Activated T-helper 1 cell treated with anti-CD3 and anti-CD28 coated beads, Interleukin-12 subunit alpha, Interleukin-12 subunit beta, Interleukin-2, Interleukin-4 antibody, amounts not matched to agents 30 ng/mL and 10 ng/mL and 1 ng/mL, durations not matched to agents 14 hours and 24 hours and 36 hours (primary cell): ENCODE results near the gene KLK12. TPM values are rescaled to one million over a fixed set of nuclear protein-coding genes. Genes with fewer than 3 reads are reported as not detected.
A peak's percentile ranks its signal among the peaks of the same experiment; 100 is the strongest.

Source experiments
- DNase-seq: peaks from one replicate; pipeline ENCODE4 v3.0.0; 2021; ENCODE audit warnings: low spot score
- H3K27ac Mint-ChIP-seq: one replicate; pipeline ENCODE4 v1.8.0; 2021; ENCODE audit warnings: mild to moderate bottlenecking, mixed read lengths
- H3K27me3 Mint-ChIP-seq: one replicate; pipeline ENCODE4 v1.8.0; 2022; ENCODE audit warnings: mild to moderate bottlenecking, moderate library complexity, mixed read lengths; ENCODE audit not compliant: insufficient read depth
- H3K36me3 Mint-ChIP-seq: one replicate; pipeline ENCODE4 v1.8.0; 2021; ENCODE audit warnings: low read depth, mixed read lengths
- H3K4me1 Mint-ChIP-seq: one replicate; pipeline ENCODE4 v1.8.0; 2021; ENCODE audit warnings: low read depth, mixed read lengths
- H3K4me3 Mint-ChIP-seq: one replicate; pipeline ENCODE4 v1.8.0; 2021; ENCODE audit warnings: mild to moderate bottlenecking, moderate library complexity, mixed read lengths
- H3K9me3 Mint-ChIP-seq: one replicate; pipeline ENCODE4 v1.8.0; 2021; ENCODE audit warnings: mixed read lengths
- intact Hi-C: fragments of 100-400 bp; cut with micrococcal nuclease; formaldehyde crosslinking; loops from one replicate; pipeline ENCODE4 v1.15.1; 2024
- total RNA-seq: library from RNA; stranded (reverse); gene quantifications from 2 replicates; pipeline ENCODE4 v1.2.3, GENCODE V29; 2022

The KLK12 gene
- total RNA-seq, 1 donor from 2014 or later: not detected

DNA sequence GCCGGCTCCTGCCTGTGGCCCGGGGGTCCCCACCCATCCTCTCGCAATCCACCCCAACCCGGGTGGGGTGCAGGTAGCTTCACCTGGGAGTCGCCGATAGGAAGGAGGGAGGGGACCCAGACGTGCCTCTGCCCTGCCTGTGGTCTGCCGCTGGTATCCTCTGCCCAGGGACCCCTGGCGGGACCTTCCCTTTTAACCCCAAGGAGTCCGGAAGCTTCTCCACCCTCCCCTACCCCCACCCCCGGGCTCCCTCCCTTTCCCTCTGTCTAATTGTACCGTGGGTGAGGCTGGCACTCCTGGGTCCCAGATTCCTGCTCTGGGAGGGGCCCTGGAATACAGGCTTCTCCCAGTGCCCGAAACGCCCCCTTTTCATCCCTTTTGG lies 15.3 kb downstream of the KLK12 start, which contains the start of gene KLK10:
KLK10 (minus strand) TSS at position 166 of the 382 bp plus-strand sequence. CDS start 579 bp downstream, outside the sequence.
- peak within 1 kb of the TSS; percentile 16 for H3K27ac Mint-ChIP-seq
- H3K4me3 Mint-ChIP-seq: peak within 1 kb of the TSS; percentile 56
- H3K36me3 Mint-ChIP-seq: peaks cover 2% of the 10 kb centered on the region
- peaks cover 12% of the 10 kb centered on the region for H3K4me1 Mint-ChIP-seq
- H3K27me3 Mint-ChIP-seq: peaks cover 57% of the 10 kb centered on the region
- DNase-seq: no peak
- intact Hi-C loops: no loop called here
- no peaks in the 10 kb centered on the region for H3K9me3 Mint-ChIP-seq

DNA sequence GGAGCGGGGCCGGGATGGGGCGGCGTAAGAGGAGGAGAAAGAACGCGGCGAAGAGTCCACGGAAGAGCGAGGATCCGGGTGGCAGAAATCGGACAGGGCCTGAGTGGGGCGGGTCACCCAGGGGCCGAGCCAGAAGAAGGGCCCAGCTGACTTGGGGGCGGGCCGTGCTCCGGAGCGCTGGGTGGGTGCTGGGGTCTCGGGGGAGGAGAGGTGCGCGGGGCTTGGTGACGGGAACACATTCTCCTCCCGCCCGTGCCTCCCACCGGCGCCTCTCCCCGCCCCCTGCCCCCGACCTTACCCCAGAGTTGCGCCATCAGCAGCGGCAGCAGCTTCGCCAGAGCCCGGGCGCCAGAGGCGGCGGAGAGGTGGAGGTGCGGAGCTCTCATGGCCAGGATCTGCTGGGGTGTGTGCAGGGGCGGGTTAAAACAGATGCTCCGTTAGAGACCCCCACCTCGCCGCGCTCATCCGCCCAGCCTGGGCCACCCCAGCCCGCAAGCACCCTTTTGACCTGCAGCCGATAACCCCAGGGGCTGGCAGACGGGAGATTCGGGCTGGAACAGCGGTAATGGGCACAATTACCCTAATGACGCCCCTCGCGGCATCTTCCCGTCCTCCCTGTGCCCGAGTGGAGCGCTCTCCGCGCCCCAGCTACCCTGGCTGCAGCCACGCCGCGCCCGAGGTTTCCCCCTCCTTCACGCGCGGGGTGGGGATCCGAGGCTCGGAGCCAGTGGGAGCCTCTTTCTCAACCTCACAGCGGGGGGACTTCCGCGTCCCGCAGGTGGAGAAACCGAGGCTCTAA lies 15.9 kb downstream of the KLK12 start:
- H3K4me3 Mint-ChIP-seq: peak overlapping the region; percentile 56
- H3K27ac Mint-ChIP-seq: no peak overlapping the region
- H3K27me3 Mint-ChIP-seq: peaks cover 59% of the 10 kb centered on the region
- no peaks in the 10 kb centered on the region for H3K9me3 Mint-ChIP-seq
- no peak for DNase-seq
- peaks cover 12% of the 10 kb centered on the region for H3K4me1 Mint-ChIP-seq
- H3K36me3 Mint-ChIP-seq: peaks cover 2% of the 10 kb centered on the region
- intact Hi-C loops: no loop called here

DNA sequence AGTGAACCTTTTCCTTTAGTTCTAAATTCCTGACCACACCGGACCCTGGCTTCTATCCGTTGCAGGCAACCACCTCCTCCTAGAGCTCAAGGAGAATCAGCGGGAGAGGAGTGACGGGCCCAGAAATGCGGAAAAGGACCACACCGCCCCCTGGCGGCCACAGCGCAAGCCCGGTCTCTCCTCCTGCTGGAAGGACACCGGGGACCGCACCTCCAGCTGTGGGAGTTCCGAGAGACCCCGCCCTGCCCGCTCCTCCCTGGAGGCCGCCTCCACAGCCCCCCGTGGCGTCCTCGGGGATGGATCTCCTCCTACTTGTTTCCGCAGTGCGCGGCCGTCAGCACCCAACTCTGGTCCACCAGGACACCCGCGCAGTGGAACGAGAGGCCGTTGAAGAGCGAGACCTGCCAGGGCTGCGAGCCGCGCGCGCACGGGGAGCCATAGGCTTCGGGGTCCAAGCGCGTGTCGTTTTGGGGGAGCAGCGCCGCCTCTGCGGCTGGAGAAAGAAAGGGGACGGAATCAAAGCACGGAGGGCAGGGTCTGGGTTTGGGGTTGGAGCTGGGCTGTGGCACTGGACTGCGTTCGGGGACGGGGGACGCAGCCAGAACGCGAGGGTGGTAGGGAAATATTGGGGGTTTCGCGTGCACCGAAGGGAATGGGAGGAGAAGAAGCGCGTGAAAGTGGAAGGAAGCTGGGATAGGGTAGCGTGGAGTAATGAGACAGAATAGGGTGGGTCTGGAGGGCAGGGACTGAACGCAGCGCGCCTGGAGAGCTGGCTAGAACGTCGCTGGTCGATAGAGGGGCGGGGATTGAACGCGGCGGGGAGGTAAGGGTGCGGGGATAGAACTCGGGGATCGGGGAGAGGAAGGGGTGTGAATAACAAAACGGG lies 17.8 kb downstream of the KLK12 start:
- Mint-ChIP-seq H3K27me3 (peaks cover 57% of the 10 kb centered on the region), H3K4me1 (peaks cover 12% of the 10 kb centered on the region), H3K36me3 (peaks cover 2% of the 10 kb centered on the region), H3K27ac (no peak overlapping the region), H3K9me3 (no peaks in the 10 kb centered on the region), H3K4me3 (no peak overlapping the region)
- no peak for DNase-seq
- intact Hi-C loops: no loop called here

DNA sequence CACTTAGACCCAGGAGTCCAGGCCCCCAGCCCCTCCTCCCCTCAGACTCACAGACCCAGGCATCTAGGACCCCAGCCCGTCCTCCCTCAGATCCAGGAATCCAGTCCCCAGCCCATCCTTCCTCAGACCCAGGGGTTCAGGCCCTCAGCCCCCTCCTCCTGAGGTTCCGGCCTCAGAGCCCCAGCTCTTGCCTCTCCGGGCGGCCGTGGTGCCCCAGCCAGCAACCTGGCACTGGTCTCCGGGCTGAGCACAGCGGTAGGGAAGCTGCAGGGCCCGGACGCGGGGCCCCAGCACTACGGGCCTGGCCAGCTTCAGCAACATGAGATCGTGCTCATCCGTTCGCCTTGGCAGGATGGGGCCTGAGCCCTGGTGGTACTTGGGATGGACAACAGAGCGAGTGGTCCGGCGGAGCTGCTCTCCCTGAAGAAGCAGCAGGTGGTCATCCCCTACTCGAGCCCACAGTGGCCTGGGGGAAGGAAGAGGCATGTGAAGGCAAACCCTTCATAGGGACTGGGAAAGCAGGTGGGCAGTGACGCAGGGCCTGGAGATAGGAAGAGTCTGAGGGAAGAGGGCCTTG lies 19.0 kb downstream of the KLK12 start:
- Mint-ChIP-seq H3K9me3 (no peaks in the 10 kb centered on the region), H3K27ac (no peak overlapping the region), H3K36me3 (peaks cover 2% of the 10 kb centered on the region), H3K4me3 (no peak overlapping the region), H3K4me1 (peaks cover 12% of the 10 kb centered on the region), H3K27me3 (peaks cover 49% of the 10 kb centered on the region)
- intact Hi-C loops: no loop called here
- no peak for DNase-seq

DNA sequence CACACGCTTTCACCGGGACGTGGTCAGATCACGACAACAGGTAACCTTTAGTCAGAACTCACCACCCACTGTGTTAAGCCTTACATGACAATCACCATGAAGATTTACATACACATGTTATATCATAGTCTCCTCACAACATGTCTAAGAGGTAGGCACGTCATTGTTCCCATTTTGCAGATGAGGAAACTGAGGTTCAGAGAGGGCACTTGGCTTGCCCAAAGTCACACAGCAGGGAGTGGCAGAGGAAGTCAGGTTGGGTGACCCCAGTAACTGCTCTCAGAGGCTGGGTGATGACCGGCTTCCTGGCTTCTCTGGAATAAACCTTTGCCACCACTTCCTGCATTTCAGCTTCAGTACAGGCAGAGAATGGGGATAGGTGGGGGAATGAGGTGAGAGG lies 20.6 kb downstream of the KLK12 start:
- no peak for DNase-seq
- Mint-ChIP-seq H3K27me3 (peaks cover 37% of the 10 kb centered on the region), H3K9me3 (no peaks in the 10 kb centered on the region), H3K4me1 (peaks cover 7% of the 10 kb centered on the region), H3K36me3 (peaks cover 2% of the 10 kb centered on the region), H3K27ac (no peak overlapping the region), H3K4me3 (no peak overlapping the region)
- intact Hi-C loops: no loop called here

DNA sequence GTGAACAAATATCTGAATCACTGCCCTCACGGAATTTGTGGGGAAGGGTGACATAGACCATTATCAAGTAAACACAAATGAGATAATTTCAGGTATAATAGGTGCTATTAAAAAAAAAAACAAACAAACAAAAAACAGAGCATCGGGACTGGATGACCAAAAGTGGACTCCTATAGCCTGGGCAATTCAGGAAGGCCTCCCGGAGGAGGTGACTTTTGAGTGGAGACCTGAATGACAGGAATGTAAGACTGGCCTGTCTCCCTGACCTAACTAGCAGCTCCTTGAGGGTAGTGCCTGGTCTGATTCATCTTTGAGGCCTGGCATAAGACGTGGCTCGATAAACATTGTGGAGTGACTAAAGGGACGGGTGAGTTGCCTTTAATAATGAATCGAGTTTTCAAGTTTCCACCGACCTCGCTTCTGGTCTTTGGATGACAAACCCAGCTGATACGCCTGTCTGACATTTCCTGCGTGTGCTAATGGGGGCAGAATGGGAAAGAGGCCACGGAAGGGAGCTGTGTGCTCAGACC lies 22.1 kb downstream of the KLK12 start:
- H3K4me3 Mint-ChIP-seq: no peak overlapping the region
- H3K4me1 Mint-ChIP-seq: no peaks in the 10 kb centered on the region
- peaks cover 28% of the 10 kb centered on the region for H3K27me3 Mint-ChIP-seq
- no peak for DNase-seq
- no peaks in the 10 kb centered on the region for H3K9me3 Mint-ChIP-seq
- peaks cover 2% of the 10 kb centered on the region for H3K36me3 Mint-ChIP-seq
- no peak overlapping the region for H3K27ac Mint-ChIP-seq
- intact Hi-C loops: no loop called here

DNA sequence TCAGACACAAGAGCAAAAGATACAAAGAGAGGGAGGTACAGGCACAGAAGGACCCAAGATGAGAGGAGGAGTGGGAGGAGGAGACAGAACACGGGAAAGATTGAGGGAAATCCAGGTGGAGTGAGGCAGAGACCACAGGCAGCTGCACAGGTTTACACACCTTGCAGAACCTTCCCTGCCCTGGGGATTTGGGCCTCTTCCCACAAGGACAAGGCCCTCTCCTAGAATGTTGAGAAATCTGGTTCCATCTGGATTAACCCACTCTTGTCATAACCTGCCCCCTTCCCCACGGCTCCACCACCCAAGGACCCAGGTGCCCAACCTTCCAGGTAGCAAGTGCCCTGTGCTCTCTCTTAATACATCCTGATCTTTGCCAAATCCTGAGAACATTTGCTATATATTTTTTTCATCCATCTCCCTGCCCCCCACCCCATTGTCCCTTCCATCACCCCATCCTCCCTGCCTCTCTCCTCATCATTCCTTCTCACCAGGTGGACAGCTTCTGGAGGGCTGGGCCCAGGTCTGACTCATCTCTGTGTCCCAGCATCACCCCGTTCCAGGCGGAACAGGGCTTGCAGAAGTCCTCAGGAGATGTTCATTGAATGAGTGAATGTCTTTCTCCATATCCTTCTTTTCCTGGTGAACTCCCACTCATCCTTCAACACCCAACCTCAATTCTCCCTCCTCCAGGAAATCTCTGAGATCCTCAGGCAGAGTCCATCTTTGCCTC lies 24.6 kb downstream of the KLK12 start:
- Mint-ChIP-seq H3K27ac (no peak overlapping the region), H3K4me3 (no peak overlapping the region), H3K9me3 (no peaks in the 10 kb centered on the region), H3K4me1 (no peaks in the 10 kb centered on the region), H3K27me3 (peaks cover 8% of the 10 kb centered on the region), H3K36me3 (no peaks in the 10 kb centered on the region)
- DNase-seq: no peak
- intact Hi-C loops: no loop called here

DNA sequence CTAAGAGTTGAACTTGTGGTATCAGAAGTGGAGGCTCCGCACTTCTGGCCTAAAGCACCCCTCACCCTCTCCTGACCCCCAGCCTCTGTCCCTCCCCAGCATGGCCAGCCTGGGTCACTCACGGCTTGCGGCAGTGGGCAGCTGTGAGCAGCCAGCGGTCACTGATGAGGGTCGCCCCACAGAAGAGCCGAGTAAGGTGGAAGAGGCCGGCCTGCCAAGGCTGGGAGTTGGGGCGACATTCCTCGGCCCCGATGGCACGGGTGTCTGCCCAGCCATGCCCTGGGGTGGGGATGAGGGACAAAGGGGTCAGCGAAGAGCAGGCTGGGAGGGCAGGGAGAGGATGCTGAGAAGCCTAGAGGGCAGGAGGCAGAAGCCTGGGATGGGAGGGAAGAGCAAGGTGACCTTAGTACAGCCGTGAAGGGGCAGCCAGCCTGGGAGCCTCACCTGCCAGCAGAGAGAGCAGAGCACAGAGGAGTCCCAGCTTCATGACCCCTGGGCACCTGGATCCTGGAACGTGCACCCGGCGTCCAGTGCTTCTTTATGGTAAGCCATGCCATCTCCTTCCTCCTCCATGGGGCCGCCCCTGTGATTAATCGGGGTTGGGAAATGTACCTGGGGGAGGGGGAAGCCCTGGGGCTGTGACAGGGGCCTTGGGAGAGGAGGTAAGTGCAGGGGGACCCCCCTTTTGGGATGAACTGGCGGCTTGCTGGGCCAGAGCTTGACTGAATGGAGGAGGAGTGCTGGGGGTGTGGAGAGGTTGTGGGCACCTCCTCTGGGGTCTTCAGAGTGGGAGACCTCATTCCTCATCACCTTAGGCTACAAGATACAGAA lies 25.5 kb downstream of the KLK12 start:
- H3K27me3 Mint-ChIP-seq: no peaks in the 10 kb centered on the region
- H3K4me3 Mint-ChIP-seq: no peak overlapping the region
- H3K27ac Mint-ChIP-seq: no peak overlapping the region

DNA sequence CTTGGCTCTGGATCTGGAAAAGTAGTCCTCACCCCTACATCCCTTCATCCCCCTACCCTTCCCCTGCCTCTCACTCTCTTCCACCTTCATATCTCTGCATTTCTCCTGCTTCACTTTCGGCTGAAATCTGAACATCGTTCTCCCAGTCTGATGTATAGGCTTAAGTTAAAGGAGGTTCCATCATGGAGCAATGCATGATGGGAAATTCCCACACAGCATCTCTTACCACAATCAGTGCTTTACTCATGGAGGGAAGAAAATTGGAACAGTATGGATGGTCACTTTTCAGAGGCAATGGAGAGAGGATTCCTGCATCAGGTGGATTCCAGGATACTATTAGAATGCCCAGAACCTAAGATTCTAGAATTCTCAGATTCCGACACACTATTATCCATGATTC lies 27.3 kb downstream of the KLK12 start:
- H3K9me3 Mint-ChIP-seq: no peaks in the 10 kb centered on the region
- no peak overlapping the region for H3K27ac Mint-ChIP-seq
- H3K4me3 Mint-ChIP-seq: no peak overlapping the region
- H3K27me3 Mint-ChIP-seq: no peaks in the 10 kb centered on the region
- H3K36me3 Mint-ChIP-seq: no peaks in the 10 kb centered on the region
- no peak for DNase-seq
- intact Hi-C loops: no loop called here
- no peaks in the 10 kb centered on the region for H3K4me1 Mint-ChIP-seq

More for the DNA sequence above, 25.5 kb downstream of the KLK12 start:
- Mint-ChIP-seq H3K36me3 (no peaks in the 10 kb centered on the region), H3K4me1 (no peaks in the 10 kb centered on the region), H3K9me3 (no peaks in the 10 kb centered on the region)
- intact Hi-C loops: no loop called here
- DNase-seq: no peak

DNA sequence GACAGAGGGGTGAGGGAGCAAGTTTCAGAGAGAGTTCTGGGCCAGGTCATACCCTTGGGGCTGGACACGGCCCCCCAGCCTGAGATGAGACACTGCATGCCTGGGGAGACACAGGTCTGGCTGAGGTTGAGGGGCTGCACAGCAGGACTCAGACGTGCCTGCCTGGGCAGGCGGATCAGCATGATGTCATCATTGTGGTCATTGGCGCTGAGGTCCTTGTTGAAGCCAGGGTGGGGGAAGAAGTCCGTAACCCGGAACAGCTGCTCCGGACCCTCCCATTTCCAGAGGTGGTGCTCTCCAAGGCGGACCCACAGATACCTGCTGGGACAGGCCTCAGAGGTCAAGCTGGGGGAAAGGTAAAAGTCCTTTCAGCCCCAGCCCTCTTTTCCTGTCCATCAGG lies 28.4 kb downstream of the KLK12 start:
- H3K9me3 Mint-ChIP-seq: no peaks in the 10 kb centered on the region
- H3K4me1 Mint-ChIP-seq: no peaks in the 10 kb centered on the region
- intact Hi-C loops: no loop called here
- no peak for DNase-seq
- no peak overlapping the region for H3K4me3 Mint-ChIP-seq
- H3K27me3 Mint-ChIP-seq: peaks cover 3% of the 10 kb centered on the region
- H3K36me3 Mint-ChIP-seq: no peaks in the 10 kb centered on the region
- H3K27ac Mint-ChIP-seq: no peak overlapping the region

DNA sequence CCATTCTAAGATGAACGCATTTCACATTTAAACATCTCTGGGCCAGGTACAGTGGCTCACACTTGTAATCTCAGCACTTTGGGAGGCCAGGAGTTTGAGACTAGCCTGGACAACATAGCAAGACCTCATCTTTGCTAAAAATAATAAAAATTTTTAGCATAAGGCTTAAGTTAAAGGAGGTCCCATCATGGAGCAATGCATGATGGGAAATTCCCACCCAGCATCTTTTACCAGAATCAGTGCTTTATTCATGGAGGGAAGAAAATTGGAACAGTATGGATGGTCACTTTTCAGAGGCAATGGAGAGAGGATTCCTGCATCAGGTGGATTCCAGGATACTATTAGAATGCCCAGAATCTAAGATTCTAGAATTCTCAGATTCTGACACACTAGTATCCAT lies 29.6 kb downstream of the KLK12 start:
- H3K27ac Mint-ChIP-seq: no peak overlapping the region
- H3K4me3 Mint-ChIP-seq: no peak overlapping the region
- no peaks in the 10 kb centered on the region for H3K9me3 Mint-ChIP-seq
- no peak for DNase-seq
- intact Hi-C loops: no loop called here
- no peaks in the 10 kb centered on the region for H3K4me1 Mint-ChIP-seq
- peaks cover 5% of the 10 kb centered on the region for H3K27me3 Mint-ChIP-seq
- no peaks in the 10 kb centered on the region for H3K36me3 Mint-ChIP-seq

DNA sequence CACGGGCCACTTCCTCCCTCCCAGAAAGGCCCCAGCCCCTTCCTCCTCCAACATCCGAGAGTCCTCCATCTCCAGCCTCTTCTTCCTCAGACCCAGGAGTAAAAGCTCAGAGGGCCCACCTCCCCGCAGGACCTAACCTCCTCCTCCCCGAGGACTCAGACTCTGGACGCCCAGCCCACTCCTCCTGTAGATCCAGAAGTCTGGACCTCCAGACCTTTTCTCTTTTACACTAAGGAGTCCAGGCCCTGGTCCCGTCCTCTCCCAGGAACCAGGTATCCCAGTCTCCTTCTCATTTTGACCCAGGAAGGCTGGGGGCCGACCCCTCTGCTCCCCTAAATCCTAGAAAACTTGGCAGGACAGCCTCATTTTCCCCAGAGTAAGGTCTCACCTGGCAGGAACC lies 31.5 kb downstream of the KLK12 start:
- intact Hi-C loops: no loop called here
- H3K4me1 Mint-ChIP-seq: no peaks in the 10 kb centered on the region
- no peaks in the 10 kb centered on the region for H3K9me3 Mint-ChIP-seq
- peaks cover 5% of the 10 kb centered on the region for H3K27me3 Mint-ChIP-seq
- DNase-seq: no peak
- H3K27ac Mint-ChIP-seq: no peak overlapping the region
- no peaks in the 10 kb centered on the region for H3K36me3 Mint-ChIP-seq
- H3K4me3 Mint-ChIP-seq: no peak overlapping the region
